Fibroblast of lung (primary cell): ENCODE data around the gene LPIN1.
"Not testable (repeated sequence)": the region's sequence is repeated elsewhere in the genome, so short reads cannot be mapped to it uniquely, and the experiment has no call there.

Experiments used
- CTCF ChIP-seq, 2 donors: IDR thresholded peaks in 1 of 2; conservative IDR thresholded peaks in 1 of 2; 1 replicate in 1 of 2; 2 replicates in 1 of 2; pipeline ENCODE4 v1.5.1; 2011 to 2012; ENCODE audit warnings: low read length in 2 of 2, control low read depth in 1 of 2, inconsistent platforms in 1 of 2, low read depth in 1 of 2, mild to moderate bottlenecking in 1 of 2
- EZH2 ChIP-seq: IDR thresholded peaks from 2 replicates; pipeline ENCODE4 v1.5.1; 2012; ENCODE audit warnings: low read length, control low read depth, mild to moderate bottlenecking; ENCODE audit errors: missing control alignments

GRCh38 chr2:11822359-11822745 is 75.9 kb downstream of the LPIN1 start:
- not testable (repeated sequence) for TF ChIP-seq CTCF (conservative IDR thresholded peaks at IDR 0.05 in 1 of 2, IDR thresholded peaks at IDR 0.05 in 1 of 2; ENCODE audit: low read depth in 1 of 2, low read length in 2 of 2); EZH2
